HepG2 (cell line): ENCODE data around the gene GRM5. TPM values are rescaled to one million over a fixed set of nuclear protein-coding genes. Genes with fewer than 3 reads are reported as not detected.

ENCODE experiments used
- ATAC-seq: fragments of 200-7000 bp; cut with Tn5 transposase; 3 replicates; pipeline ENCODE4 v1.9.1; 2020; ENCODE audit warnings: mild to moderate bottlenecking, moderate library complexity
- BruUV-seq: library from RNA; stranded (reverse); fragments of 400-500 nt; replicated peaks from 2 replicates; lab custom pipeline; 2021; lab: Mats Ljungman, UMichigan
- CTCF ChIA-PET: fragments of 300-600 bp; formaldehyde crosslinking; extraction: SDS; loops from one replicate; lab custom pipeline; 2021; ENCODE audit warnings: low total read pairs, inconsistent platforms, low intra/inter-chr PET ratio; lab: Yijun Ruan, JAX
- POLR2A ChIA-PET: fragments of 350-600 bp; sonication (Branson Sonifier 250); formaldehyde crosslinking; loops from one replicate; lab custom pipeline; 2020; ENCODE audit warnings: antibody characterized with exemption, inconsistent platforms; lab: Yijun Ruan, JAX
- DNase-seq: peaks from one replicate; pipeline ENCODE4 v3.0.0-alpha.2; 2015; ENCODE audit warnings: low spot score
- FAIRE-seq: peaks from 3 replicates; lab custom pipeline; 2011; peaks lifted over from hg19 to GRCh38; lab: Jason Lieb, UNC
- H2AFZ ChIP-seq: one replicate; pipeline ENCODE4 v1.6.1; 2011; ENCODE audit warnings: low read length, inconsistent platforms
- H3K27ac ChIP-seq: fragments of 300-600 bp; 3 replicates; pipeline ENCODE4 v1.8.0; 2011; ENCODE audit warnings: mixed run types, mild to moderate bottlenecking, mixed read lengths, low read length, inconsistent platforms; ENCODE audit not compliant: insufficient read depth; ENCODE audit errors: extremely low read length
- H3K27me3 ChIP-seq, 2 experiments: fragments of 200-600 bp in 1 of 2; 2 replicates in 1 of 2; 3 replicates in 1 of 2; pipeline versions ENCODE4 v1.6.0 to v1.8.0; 2011; ENCODE audit warnings: low read length in 2 of 2, mild to moderate bottlenecking in 2 of 2, moderate library complexity in 2 of 2, inconsistent platforms in 1 of 2; ENCODE audit not compliant: insufficient read depth in 2 of 2, control insufficient read depth in 1 of 2
- H3K36me3 ChIP-seq, 2 experiments: fragments of 200-600 bp in 1 of 2; replicated peaks in 1 of 2; 2 replicates in 1 of 2; 3 replicates in 1 of 2; pipeline versions ENCODE4 v1.5.1 to v1.8.0; 2011; ENCODE audit warnings: low read length in 2 of 2, inconsistent platforms in 1 of 2; ENCODE audit not compliant: insufficient read depth in 2 of 2, control insufficient read depth in 1 of 2
- H3K4me1 ChIP-seq: 2 replicates; pipeline ENCODE4 v1.5.1; 2012; ENCODE audit warnings: low read length, inconsistent platforms; ENCODE audit not compliant: insufficient read depth
- H3K4me2 ChIP-seq: 2 replicates; pipeline ENCODE4 v1.6.0; 2011; ENCODE audit warnings: low read depth, low read length, inconsistent platforms
- H3K4me3 ChIP-seq, 3 experiments: fragments of 200-600 bp in 1 of 3; sonication (generic), shearing (Covaris generic) in 1 of 3; replicated peaks in 1 of 3; 2 replicates each; pipeline ENCODE4 v1.5.1; 2011 to 2016; ENCODE audit warnings: low read length in 3 of 3, inconsistent platforms in 2 of 3, low read depth in 2 of 3, mild to moderate bottlenecking in 2 of 3, control low read depth in 1 of 3, mixed read lengths in 1 of 3; ENCODE audit not compliant: insufficient read depth in 1 of 3
- H3K79me2 ChIP-seq: one replicate; pipeline ENCODE4 v1.6.1; 2011; ENCODE audit warnings: low read length, inconsistent platforms; ENCODE audit not compliant: insufficient read depth
- H3K9ac ChIP-seq: 2 replicates; pipeline ENCODE4 v1.6.0; 2011; ENCODE audit warnings: mild to moderate bottlenecking, low read depth, low read length, inconsistent platforms; ENCODE audit not compliant: insufficient read depth
- H3K9me3 ChIP-seq: 2 replicates; pipeline ENCODE4 v1.5.1; 2012; ENCODE audit warnings: mild to moderate bottlenecking, low read length
- H4K20me1 ChIP-seq: 2 replicates; pipeline ENCODE4 v1.6.0; 2011; ENCODE audit warnings: inconsistent platforms, mild to moderate bottlenecking, low read length, moderate library complexity; ENCODE audit not compliant: insufficient read depth
- ISL2 ChIP-seq: sonication (generic); formaldehyde crosslinking; IDR thresholded peaks from 2 replicates; pipeline ENCODE4 v1.5.0; 2020; ENCODE audit warnings: missing genetic modification reagents
- JUN ChIP-seq: sonication (generic); formaldehyde crosslinking; IDR thresholded peaks from 2 replicates; pipeline ENCODE4 v1.4.0; 2020; ENCODE audit warnings: mild to moderate bottlenecking, missing genetic modification reagents
- MAX ChIP-seq: IDR thresholded peaks from 2 replicates; pipeline ENCODE4 v1.6.1; 2012; ENCODE audit warnings: inconsistent platforms
- MTF2 ChIP-seq: sonication (generic); formaldehyde crosslinking; IDR thresholded peaks from 2 replicates; pipeline ENCODE4 v1.5.0; 2020; ENCODE audit warnings: missing genetic modification reagents, borderline replicate concordance
- MYNN ChIP-seq: sonication (generic); formaldehyde crosslinking; IDR thresholded peaks from 2 replicates; pipeline ENCODE4 v1.4.0; 2020; ENCODE audit warnings: mild to moderate bottlenecking, low read depth, missing genetic modification reagents
- NFIB ChIP-seq: sonication (generic); formaldehyde crosslinking; IDR thresholded peaks from 2 replicates; pipeline ENCODE4 v1.9.0; 2021; ENCODE audit warnings: missing genetic modification reagents, mild to moderate bottlenecking, borderline replicate concordance
- SP4 ChIP-seq: sonication (generic); formaldehyde crosslinking; IDR thresholded peaks from 2 replicates; pipeline ENCODE4 v1.8.1; 2023; ENCODE audit warnings: mild to moderate bottlenecking, missing genetic modification reagents
- THAP8 ChIP-seq: sonication (generic); formaldehyde crosslinking; IDR thresholded peaks from 2 replicates; pipeline ENCODE4 v1.5.1; 2020; ENCODE audit warnings: missing genetic modification reagents, mild to moderate bottlenecking, borderline replicate concordance
- ZKSCAN1 ChIP-seq: fragments of 150-350 bp; IDR thresholded peaks from 2 replicates; pipeline ENCODE4 v1.6.1; 2014; ENCODE audit warnings: low read length
- ZNF441 ChIP-seq: sonication (generic); formaldehyde crosslinking; IDR thresholded peaks from 2 replicates; pipeline ENCODE4 v1.7.0; 2021; ENCODE audit warnings: missing genetic modification reagents, borderline replicate concordance
- WGBS: methylation state at CpG from one replicate; pipeline ENCODE4 v1.1.6; 2017; ENCODE audit warnings: low lambda C conversion rate; 5-methylcytosine and 5-hydroxymethylcytosine counted together
- in situ Hi-C: cut with HindIII; loops from 2 replicates; pipeline ENCODE4 v1.10.0; 2017; ENCODE audit warnings: low pct_unique_long_range_greater_than_20kb; ENCODE audit not compliant: extremely low pct_ligation_motif_present
- intact Hi-C: fragments of 100-400 bp; cut with micrococcal nuclease; formaldehyde crosslinking; loops from one replicate; pipeline ENCODE4 v1.10.0; 2022; ENCODE audit not compliant: unreplicated experiment
- polyA plus RNA-seq, 8 experiments: library from polyadenylated mRNA; depleted of rRNA in 3 of 8; stranded (reverse) in 7 of 8; unstranded in 1 of 8; fragments of >200 nt; fragmentation: Illumina TruSeq in 4 of 8; extraction: Trizol in 4 of 8; gene quantifications; 2 replicates each; pipeline versions ENCODE4 v1.2.1 to v1.2.3, GENCODE V29; 2011 to 2016; ENCODE audit warnings: low read depth in 4 of 8, missing spikeins in 1 of 8, mixed read lengths in 1 of 8; ENCODE audit not compliant: insufficient read depth in 1 of 8
- total RNA-seq, 5 experiments: library from RNA; depleted of rRNA; stranded (reverse); fragments of >200 nt; fragmentation: Illumina TruSeq; extraction: Trizol; gene quantifications; 2 replicates each; pipeline ENCODE4 v1.2.3, GENCODE V29; 2016; ENCODE audit warnings: low read depth in 1 of 5

The GRM5 gene
- total and polyA plus RNA-seq, 2 of the 13 experiments (the other 11 are each of a cell fraction or from before 2014, with no cell fraction given) = not detected

GRCh38 chr11:88619656-88620385 lies 446.0 kb downstream of the GRM5 start (continued):
- TF ChIP-seq MAX = no peak
- TF ChIP-seq ZNF441 (CRISPR knock-in tag) = no peak
- TF ChIP-seq NFIB (CRISPR knock-in tag) = no peak
- TF ChIP-seq ISL2 = no peak
- no peak for TF ChIP-seq MTF2 (CRISPR knock-in tag)
- TF ChIP-seq, all 625 proteins: peak for 0

GRCh38 chr11:88619071-88619425 lies 446.7 kb downstream of the GRM5 start:
- no peak overlapping the region for H2AFZ ChIP-seq
- no peak for DNase-seq
- H3K4me2 ChIP-seq = no peak overlapping the region
- no peaks in the 10 kb centered on the region; a peak in 1 of 5 replicates for H3K27me3 ChIP-seq
- in situ Hi-C loops (no loop called here), intact Hi-C loops (no loop called here)
- H3K79me2 ChIP-seq = no peaks in the 10 kb centered on the region
- no peak for ATAC-seq
- CTCF ChIA-PET = no interaction called here
- FAIRE-seq = no peak
- BruUV-seq = no TSS peak
- H3K27ac ChIP-seq = no peak overlapping the region
- WGBS = 0% methylated on average over 1 of the region's 1 CpG
- no peaks in the 10 kb centered on the region for H4K20me1 ChIP-seq
- POLR2A ChIA-PET = no interaction called here
- no peaks in the 10 kb centered on the region for H3K9me3 ChIP-seq
- no peaks in the 10 kb centered on the region for H3K4me1 ChIP-seq
- no peaks in the 10 kb centered on the region for H3K36me3 ChIP-seq
- no peak overlapping the region for H3K9ac ChIP-seq
- TF ChIP-seq SP4 (CRISPR knock-in tag) = no peak
- no peak for TF ChIP-seq MYNN (CRISPR knock-in tag)
- TF ChIP-seq JUN (CRISPR knock-in tag) = no peak
- TF ChIP-seq THAP8 = no peak
- TF ChIP-seq ZKSCAN1 = no peak
- TF ChIP-seq, all 625 proteins: peak for 0
- H3K4me3 ChIP-seq = no peak overlapping the region
